Activated naive CD8-positive, alpha-beta T cell treated with anti-CD3 and anti-CD28 coated beads, Interleukin-2, amount 50 U/mL, for 24 hours (primary cell): ENCODE measurements around the gene ADAMTS9.
A peak's percentile ranks its signal among the peaks of the same experiment; 100 is the strongest.

Experiments
- ATAC-seq: fragments of 150-1000 bp; cut with Tn5 transposase; one replicate; pipeline ENCODE4 v1.10.0; 2021
- DNase-seq: peaks from one replicate; pipeline ENCODE4 v3.0.0; 2021
- H3K27ac Mint-ChIP-seq: one replicate; pipeline ENCODE4 v1.8.0; 2021; ENCODE audit warnings: mild to moderate bottlenecking, mixed read lengths
- H3K27me3 Mint-ChIP-seq: one replicate; pipeline ENCODE4 v1.8.0; 2021; ENCODE audit warnings: mixed read lengths
- H3K36me3 Mint-ChIP-seq: one replicate; pipeline ENCODE4 v1.8.0; 2021; ENCODE audit warnings: low read depth, mixed read lengths
- H3K4me1 Mint-ChIP-seq: one replicate; pipeline ENCODE4 v1.8.0; 2021; ENCODE audit warnings: mixed read lengths
- H3K4me3 Mint-ChIP-seq: one replicate; pipeline ENCODE4 v1.8.0; 2021; ENCODE audit warnings: mild to moderate bottlenecking, moderate library complexity, mixed read lengths
- H3K9me3 Mint-ChIP-seq: one replicate; pipeline ENCODE4 v1.8.0; 2021; ENCODE audit warnings: mixed read lengths

Gene ADAMTS9

DNA sequence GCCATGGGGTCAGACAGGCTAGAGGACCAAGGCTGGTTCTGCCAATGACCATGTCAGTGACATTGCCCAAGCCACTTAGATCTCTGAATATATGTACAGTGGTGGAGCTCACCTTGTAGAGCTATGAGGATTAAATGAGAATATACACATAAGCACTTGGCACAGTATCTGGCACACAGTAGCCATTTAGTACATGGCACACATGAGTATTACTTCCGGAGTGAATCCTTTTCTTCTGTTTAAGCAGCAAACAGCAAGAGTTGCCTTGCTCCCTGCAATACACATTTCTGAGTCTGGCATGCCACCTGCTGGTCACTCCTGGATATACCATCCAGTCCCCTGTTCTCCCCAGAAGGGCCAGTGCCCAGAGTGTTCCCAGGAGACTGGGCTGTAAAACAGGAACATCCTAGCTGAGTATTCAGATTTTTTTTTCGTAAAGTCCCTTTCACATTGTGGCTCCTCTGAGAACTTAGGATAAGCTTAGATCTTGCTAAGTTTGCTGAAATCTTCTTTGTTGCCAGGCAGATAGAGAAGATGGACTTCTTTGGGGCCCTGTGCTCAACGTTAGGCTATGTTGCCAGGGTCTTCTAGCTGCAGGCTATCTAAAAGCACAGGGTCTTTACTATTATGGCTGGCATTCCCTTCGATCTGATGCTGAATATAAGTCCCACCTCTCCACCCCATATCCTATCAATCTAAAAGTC lies 203.4 kb downstream of the ADAMTS9 start:
- Mint-ChIP-seq H3K27ac (no peak overlapping the region), H3K36me3 (no peaks in the 10 kb centered on the region), H3K4me3 (no peak overlapping the region), H3K4me1 (peaks cover 4% of the 10 kb centered on the region), H3K27me3 (peaks cover 13% of the 10 kb centered on the region), H3K9me3 (no peaks in the 10 kb centered on the region)
- DNase-seq (peak; percentile 76), ATAC-seq (peak; percentile 90)

DNA sequence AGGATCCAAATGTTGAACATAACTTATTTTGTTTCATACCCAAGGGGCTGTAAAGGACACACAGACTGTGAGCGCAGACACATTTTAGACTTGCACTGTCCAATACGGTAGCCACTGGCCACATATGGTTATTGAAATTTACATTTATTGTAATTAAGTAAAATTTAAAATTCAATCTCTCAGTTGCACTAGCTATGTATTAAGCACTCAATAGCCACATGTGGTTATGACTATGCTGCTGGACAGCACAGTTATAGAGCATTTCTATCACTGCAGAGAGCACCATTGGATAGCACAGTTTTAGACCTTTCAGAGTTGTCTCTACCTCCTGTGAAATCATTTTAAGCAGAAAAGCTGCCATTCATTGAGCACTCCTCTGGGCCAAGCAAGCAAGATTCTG lies 204.3 kb downstream of the ADAMTS9 start:
- H3K27ac Mint-ChIP-seq = no peak overlapping the region
- H3K9me3 Mint-ChIP-seq = no peaks in the 10 kb centered on the region
- peaks cover 4% of the 10 kb centered on the region for H3K4me1 Mint-ChIP-seq
- peaks cover 7% of the 10 kb centered on the region for H3K27me3 Mint-ChIP-seq
- DNase-seq (no peak), ATAC-seq (no peak)
- no peaks in the 10 kb centered on the region for H3K36me3 Mint-ChIP-seq
- H3K4me3 Mint-ChIP-seq = no peak overlapping the region

DNA sequence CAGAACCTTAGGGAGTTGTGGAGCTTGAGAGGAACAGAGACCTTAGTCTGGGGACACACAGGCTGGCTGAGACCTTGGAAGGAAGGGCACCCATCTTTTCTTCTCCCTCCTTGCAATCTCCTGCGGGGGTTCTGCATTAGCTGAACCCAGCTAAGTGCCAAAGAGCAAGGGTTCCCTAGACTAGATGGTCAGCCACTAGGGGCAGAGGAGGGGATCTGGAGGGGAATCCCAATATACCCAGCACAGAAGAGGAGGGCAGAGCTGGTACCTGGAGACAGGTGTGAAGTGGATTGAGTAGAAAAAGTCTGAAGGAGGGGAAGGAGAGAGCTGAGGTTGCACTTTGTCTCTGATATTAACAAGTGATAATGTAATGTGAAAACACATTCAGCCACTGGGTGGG lies 212.8 kb downstream of the ADAMTS9 start:
- Mint-ChIP-seq H3K4me3 (no peak overlapping the region), H3K9me3 (no peaks in the 10 kb centered on the region), H3K4me1 (no peaks in the 10 kb centered on the region), H3K27me3 (peaks cover 8% of the 10 kb centered on the region), H3K36me3 (no peaks in the 10 kb centered on the region), H3K27ac (no peak overlapping the region)
- DNase-seq = no peak
- ATAC-seq = no peak

DNA sequence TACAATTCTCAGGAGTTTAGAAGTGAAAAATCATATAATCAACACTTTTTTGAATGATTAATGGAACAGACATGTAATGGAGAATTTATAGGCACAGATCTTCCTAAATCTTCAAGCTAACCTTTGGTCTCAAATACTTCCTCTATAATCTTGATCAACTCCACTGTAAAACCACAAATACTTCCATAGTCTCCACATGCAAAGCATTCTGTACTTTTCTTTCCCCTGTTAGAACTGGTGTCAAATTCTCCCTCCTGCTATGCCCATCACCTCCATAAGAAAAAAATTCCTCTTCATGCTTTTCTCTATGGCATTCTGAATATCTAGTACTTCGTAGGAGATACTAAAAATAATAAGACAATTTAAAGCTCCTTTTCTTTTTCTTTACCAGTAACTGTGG lies 214.3 kb downstream of the ADAMTS9 start:
- H3K4me3 Mint-ChIP-seq = no peak overlapping the region

DNA sequence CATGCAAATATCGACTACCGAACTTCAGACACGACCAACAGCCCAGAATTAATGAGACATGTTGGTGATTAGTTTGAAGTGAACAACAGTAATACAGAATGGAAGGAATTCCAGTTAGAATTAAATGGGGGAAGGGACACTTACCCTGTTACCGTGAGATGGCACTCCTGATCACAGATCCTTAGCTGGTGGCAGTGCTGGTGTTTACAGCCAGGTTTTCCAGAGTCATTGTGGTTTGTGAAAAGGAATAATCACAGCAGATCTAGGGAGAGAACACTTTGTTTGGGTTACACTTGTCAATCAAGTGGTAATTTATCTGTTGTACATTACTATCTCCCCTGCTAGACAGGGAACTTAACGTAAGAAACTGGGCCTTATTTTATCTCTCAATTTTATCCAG lies 217.4 kb downstream of the ADAMTS9 start:
- no peaks in the 10 kb centered on the region for H3K36me3 Mint-ChIP-seq
- no peaks in the 10 kb centered on the region for H3K4me1 Mint-ChIP-seq
- no peak for ATAC-seq
- DNase-seq = no peak
- no peak overlapping the region for H3K27ac Mint-ChIP-seq
- H3K4me3 Mint-ChIP-seq = no peak overlapping the region
- H3K27me3 Mint-ChIP-seq = peaks cover 18% of the 10 kb centered on the region
- no peaks in the 10 kb centered on the region for H3K9me3 Mint-ChIP-seq

More for the DNA sequence above, 214.3 kb downstream of the ADAMTS9 start:
- H3K4me1 Mint-ChIP-seq = no peaks in the 10 kb centered on the region
- DNase-seq = no peak
- ATAC-seq = no peak
- no peaks in the 10 kb centered on the region for H3K36me3 Mint-ChIP-seq
- no peaks in the 10 kb centered on the region for H3K9me3 Mint-ChIP-seq
- H3K27ac Mint-ChIP-seq = no peak overlapping the region
- peaks cover 11% of the 10 kb centered on the region for H3K27me3 Mint-ChIP-seq

DNA sequence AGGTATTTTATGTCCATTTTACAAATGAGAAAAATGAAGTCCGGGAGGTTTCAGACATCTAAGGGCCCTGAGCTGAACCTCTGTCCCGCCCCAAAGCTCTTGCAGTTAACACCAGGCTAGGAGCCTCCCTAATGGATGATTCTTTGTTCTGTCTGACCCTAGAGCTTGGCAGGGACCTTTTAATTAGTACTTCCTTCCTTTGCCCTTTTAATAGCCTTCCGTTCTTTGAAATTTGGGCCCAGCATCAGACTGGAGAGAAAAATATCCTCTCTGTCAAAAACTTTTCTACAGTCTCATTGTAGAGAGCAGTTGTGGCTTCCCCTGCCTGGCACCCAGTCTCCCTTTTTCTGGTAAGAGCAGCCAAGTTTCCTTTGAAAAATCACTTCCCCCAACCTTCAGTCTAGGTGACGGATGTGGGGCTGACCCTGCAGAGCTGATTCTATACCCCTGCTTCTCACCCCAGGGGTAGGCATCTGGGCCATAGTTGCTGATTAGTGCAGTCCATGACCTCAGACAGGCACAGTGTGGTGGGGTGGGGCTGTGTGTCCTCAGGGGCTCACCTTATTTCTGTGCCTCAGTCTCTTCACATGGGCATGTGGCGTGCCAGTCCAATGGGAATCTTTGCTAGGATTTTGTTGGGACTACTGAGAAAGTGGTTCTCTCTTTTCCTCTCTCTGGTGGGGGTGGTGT lies 220.4 kb downstream of the ADAMTS9 start:
- no peak for ATAC-seq
- Mint-ChIP-seq H3K9me3 (no peaks in the 10 kb centered on the region), H3K27ac (no peak overlapping the region), H3K4me1 (no peaks in the 10 kb centered on the region), H3K36me3 (no peaks in the 10 kb centered on the region), H3K27me3 (peaks cover 10% of the 10 kb centered on the region), H3K4me3 (no peak overlapping the region)
- no peak for DNase-seq
